ENCODE measurements around the gene KCNQ5.

DNA sequence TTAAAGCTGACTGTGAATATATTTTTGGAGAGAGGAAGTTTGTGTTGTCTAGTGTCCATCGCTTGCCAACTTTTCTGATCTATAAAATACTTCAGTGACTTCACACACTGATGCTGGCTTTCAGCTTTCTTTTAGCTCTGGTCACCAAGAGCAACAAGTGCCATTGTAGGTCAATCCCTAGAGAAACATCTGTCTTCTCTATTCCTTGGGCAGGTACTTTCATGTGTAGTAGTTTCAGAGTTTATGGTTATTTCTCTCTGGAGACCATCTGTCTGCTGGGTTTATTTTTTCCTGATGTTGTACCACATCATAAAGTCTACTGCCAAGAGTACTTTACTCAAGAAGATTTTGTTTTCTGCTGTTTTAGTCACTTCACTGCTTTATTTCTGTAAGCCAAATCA lies 353.5 kb downstream of the KCNQ5 start:
- TF ChIP-seq, protein P1, sequence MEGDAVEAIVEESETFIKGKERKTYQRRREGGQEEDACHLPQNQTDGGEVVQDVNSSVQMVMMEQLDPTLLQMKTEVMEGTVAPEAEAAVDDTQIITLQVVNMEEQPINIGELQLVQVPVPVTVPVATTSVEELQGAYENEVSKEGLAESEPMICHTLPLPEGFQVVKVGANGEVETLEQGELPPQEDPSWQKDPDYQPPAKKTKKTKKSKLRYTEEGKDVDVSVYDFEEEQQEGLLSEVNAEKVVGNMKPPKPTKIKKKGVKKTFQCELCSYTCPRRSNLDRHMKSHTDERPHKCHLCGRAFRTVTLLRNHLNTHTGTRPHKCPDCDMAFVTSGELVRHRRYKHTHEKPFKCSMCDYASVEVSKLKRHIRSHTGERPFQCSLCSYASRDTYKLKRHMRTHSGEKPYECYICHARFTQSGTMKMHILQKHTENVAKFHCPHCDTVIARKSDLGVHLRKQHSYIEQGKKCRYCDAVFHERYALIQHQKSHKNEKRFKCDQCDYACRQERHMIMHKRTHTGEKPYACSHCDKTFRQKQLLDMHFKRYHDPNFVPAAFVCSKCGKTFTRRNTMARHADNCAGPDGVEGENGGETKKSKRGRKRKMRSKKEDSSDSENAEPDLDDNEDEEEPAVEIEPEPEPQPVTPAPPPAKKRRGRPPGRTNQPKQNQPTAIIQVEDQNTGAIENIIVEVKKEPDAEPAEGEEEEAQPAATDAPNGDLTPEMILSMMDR (IDR thresholded peaks at IDR 0.05), result no peak
- no peak for TF ChIP-seq POLR2A (IDR thresholded peaks at IDR 0.05)
